Stimulated activated CD8-positive, alpha-beta memory T cell treated with anti-CD3 and anti-CD28 coated beads, Interleukin-15, amount 100 ng/mL, for 4 hours (primary cell): ENCODE data around the gene XRCC1.
A peak's percentile ranks its signal among the peaks of the same experiment; 100 is the strongest.
"Not testable (repeated sequence)": the region's sequence is repeated elsewhere in the genome, so short reads cannot be mapped to it uniquely, and the experiment has no call there.

Source experiments
- DNase-seq, 2 donors: peaks; one replicate each; pipeline ENCODE4 v3.0.0-alpha.2; 2020; ENCODE audit warnings: low read depth in 2 of 2

XRCC1 gene

DNA sequence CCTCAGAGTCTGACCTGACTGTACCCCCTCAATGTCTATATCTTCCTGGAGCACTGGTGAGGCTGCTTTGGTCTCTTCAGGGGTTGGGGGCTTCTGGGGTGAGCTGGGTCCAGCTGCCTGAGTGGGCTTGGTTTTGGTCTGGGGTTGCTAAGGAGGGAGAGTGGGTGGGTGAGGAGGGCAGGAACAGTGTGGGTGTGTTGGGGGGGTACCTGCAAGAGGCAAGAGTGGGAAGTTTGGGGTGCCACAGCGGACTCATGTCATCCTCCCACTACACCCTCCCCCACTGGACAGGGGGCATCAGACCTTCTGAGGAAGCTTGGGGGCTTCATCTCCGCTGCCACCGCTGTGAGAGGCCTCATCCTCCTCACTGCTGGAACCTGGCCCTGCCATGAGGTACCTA, 28.7 kb downstream of the XRCC1 start:
- DNase-seq, result no peak

DNA sequence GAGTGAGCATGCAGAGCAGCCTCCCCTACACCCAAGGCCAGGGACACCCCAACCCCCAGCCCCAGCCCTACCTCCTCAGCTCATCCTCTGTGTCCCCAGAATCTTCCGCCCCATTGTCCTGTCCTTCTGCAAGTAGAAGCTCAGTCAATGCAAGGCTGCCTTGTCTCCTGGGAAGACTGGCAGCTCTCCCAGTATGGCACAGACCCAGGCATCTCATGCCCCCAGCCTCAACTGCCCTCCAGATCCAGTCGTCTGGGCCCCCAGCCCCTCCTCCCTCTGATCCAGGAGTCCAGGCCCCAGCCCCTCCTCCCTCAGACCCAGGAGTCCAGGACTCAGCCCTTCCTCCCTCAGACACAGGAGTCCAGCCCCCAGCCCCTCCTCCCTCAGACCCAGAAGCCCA, 29.3 kb downstream of the XRCC1 start:
- no peak for DNase-seq

DNA sequence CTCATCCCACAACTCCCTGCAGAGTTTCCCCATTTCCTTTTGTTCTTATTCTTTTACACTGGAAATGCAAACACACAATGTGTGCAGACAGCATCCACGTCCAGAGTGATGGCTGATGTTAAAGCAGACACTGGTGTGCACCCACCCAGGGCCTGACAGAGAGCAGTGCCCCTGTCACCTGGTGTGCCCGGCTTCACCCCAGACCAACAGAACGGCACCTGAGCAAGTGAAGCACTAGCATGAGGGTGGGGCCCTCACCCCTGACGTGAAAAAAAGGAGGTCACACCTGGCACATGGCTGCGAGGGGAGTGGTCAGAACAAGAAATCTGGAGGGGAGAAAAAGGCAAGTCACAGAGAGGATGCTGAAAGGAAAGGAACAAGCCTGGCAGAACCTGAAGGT, 30.1 kb downstream of the XRCC1 start:
- DNase-seq, result no peak

DNA sequence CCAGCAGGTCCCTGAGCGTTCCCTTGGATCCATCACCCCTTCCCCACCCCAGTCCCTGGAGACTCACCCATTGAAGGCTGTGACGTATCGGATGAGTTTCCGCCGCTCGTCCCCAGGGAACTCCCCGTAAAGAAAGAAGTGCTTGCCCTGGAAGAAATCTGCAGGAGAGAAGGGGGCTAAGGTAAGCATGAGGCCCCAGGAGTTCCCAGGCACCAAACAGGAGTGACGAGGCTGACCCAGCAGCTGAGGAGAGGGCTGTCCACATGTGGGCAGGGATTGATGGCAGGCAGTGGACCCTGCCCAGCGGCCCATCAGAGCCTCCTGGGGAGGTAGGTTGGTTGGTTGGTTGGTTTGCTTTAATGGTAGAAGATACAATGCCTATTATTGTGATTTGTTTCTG, 31.2 kb downstream of the XRCC1 start:
- DNase-seq, result no peak

DNA sequence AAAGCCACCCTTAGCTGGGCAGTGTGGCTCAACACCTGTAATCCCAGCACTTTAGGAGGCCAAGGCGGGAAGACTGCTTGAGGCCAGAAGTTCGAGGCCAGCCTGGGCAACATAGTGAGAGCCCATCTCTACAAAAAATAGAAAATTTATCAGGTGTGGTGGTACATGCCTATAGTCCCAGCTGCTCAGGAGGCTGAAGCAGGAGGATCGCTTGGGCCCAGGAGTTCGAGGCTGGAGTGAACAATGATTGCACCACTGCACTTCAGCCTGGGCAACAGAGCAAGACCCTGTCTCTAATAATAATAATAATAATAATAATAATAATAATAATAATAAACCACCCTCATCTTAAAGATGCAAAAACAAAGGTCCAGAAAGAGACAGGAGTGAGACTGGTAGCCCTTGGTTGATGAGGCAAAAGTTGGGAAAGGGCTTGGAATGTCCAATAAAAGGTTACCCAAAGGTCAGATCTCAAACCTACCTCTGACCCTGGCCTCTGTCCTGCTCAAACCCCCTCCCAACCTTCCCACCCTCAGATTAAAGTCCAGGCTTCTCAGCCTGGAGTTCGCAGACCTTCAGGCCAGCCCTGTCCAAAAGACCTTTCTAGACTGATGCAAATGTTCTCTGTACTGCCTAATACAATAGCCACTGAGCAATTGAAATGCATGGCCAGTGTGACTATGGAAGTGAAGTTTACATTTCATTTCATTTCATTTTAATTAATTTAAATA, 33.2 kb downstream of the XRCC1 start:
- DNase-seq, result no peak

DNA sequence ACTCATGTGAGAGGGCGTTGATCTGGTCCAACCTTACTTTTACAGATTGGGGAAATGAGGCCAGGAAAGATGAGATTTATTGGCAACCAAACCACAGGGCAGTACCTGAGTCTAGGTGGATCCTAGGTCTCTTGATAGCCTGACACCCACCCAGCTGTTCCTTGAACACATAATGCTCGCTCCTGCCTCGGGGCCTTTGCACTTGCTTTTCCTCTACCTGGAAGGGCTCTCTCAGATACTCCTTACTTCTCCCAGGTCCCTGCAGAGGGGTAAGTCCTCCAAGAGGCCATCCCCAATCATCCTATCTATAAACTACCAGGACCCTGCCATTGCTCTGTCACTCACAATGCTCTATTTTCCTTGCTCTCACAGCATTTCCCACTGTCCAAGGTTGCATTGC, 34.9 kb downstream of the XRCC1 start:
- DNase-seq, result no peak

DNA sequence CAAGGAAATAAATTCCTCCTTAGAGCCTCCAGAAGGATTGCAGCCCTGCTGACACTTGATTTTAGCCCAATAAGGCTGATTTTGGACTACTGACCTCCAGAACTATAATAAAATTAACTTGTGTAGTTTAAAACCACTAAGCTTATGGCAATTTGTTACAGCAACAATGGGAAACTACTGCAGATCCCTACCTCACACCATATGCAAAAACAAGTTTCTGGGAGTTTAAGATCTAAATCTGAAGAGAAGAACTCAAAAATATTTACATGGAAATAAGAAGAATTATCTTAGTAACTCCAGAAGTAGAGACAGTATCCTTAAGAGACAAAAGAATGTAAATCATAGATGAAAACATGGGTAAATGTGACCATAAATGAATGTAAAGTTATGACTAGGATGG, 36.4 kb downstream of the XRCC1 start:
- DNase-seq, result no peak

DNA sequence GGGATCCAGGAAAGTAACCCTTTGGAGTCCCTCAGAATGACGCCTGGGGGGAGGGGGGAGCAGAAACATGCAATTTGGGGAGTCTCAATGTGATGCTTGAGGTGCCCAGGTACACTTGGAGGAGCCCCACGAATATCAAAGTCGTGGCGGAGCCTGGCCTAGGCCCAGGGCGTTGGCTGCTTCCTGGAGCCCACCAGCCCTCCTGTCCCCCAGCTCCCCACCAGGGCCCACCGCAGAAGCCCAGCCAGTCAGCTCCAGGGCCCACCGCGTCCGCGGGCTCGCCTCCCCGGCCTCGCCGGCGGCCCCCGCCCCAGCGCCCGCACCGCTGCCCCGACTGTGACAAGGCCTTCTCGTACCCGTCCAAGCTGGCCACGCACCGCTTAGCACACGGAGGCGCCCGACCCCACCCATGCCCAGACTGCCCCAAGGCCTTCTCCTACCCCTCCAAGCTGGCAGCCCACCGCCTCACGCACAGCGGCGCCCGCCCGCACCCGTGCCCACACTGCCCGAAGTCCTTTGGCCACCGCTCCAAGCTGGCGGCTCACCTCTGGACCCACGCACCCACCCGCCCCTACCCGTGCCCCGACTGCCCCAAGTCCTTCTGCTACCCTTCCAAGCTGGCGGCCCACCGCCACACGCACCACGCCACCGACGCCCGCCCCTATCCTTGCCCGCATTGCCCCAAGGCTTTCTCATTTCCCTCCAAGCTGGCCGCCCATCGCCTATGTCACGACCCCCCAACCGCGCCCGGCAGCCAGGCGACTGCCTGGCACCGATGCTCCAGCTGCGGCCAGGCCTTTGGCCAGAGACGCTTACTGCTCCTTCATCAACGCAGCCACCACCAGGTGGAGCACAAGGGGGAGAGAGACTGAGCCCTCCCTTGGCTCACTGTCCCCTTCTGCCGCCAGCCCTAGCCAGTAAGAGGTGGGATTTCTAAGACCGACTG, 40.2 kb downstream of the XRCC1 start:
- no peak for DNase-seq

DNA sequence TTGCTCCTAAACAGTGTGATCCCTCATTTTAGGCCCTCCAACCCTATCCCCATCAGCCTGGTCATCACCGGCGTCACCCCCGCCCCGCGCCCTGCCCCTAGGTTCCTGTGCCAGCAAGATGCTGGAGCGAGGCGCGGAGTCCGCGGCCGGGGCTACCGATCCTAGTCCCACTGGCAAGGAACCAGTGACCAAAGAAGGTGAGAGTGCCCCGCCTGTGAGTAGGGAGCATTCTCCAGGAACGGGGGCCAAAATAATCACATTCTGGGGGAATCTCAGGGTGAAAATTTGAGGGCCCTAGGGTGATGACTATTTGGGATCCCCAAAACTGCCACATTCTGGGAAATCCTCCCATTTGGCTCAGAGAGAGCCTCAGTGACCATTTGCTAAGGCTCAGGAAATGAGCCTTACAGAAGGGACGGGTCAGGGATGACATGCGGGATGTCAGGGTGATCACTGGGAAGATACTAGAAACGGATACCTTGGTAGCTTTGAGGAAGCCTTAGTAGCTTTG, 41.0 kb downstream of the XRCC1 start:
- no peak for DNase-seq

DNA sequence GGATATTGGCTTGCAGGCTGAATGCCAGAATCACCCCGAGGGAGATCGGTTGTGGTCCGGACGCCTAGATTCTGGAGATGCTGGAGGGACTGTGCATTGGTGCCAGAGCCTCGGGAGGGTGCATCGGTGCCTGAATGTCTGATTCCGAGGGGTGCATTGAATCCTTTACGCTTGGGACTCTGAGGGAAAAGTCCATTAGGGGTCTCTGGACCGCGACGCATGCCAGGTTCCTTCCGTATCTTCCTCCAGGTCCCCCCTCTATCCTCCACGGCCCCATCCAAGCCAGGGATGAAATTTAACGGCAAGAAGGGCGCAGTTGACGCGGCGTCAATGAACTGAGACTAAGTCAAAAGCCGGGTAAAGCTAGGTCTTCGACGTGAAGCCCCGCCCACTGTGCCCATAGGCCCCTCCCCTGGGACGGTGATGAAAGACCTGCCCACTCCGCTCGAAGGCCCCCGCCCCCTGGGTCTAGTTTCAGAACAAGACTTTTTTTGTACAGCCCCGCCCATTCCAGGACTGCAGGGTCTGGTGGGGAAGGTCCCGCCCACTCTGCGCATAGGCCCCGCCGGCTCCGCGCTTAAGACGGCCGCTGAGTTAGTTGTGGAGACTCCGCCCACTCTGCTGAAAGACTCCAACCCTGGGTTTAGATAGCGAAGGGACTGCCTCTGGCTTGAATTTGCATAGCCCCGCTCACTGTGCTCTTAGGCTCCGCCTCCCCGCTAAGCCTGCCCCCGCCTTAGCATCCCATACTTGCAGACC, 41.6 kb downstream of the XRCC1 start:
- DNase-seq, result peak; percentile 80 to 90

DNA sequence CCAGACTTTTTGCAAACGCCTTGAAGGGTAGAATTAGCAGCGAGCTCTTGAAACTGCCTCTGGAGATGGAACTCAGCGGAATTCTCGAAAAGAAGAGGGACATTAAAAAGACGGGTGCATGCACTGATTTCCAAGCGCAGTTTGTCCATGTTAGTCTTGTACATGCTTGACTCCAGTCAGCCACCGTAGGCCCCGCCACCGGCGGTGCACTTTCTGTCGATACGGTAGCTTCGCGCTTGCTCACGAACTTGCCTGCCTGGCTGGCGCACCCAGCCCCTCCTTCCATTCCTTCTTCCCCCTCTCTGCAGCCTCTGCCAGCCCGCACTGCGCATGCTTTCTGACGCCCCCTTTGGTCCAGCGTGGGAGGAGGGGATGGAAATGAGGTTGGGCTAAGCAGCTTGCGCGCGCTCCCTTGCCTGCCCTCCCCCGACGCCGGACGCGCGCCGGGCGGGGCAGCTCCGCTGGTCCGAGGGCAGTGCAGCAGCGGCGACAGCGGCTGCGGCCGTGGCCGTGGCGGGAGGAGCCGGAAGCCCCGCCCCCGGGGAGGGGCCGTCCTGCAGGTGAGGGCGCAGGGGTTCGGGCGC, 42.3 kb downstream of the XRCC1 start, which contains the start of gene ZNF575:
Gene ZNF575 (plus strand): TSS at position 227 of the 584 bp plus-strand sequence. CDS start 1,235 bp downstream, outside the sequence.
- DNase-seq, result peak; percentile 75 to 82

DNA sequence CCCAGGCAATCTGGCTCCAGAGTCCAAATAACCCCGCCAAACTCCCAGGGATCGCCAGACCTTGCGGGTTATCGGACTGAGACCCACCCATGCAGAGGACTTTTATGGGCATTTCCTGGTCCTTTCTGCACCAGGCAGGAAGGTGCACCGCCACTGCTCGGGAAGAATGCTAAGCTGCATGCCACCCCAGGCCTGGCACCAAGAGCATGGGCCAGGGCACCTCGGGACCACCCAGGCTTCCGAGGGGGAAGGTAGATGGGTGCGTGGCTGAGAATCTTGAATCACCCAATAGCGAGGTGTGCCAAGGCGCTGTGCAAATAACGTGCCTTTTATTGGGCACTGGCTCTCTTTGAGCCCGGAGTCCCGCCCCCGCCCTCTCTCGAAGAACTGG, 42.8 kb downstream of the XRCC1 start:
- DNase-seq, result no peak

DNA sequence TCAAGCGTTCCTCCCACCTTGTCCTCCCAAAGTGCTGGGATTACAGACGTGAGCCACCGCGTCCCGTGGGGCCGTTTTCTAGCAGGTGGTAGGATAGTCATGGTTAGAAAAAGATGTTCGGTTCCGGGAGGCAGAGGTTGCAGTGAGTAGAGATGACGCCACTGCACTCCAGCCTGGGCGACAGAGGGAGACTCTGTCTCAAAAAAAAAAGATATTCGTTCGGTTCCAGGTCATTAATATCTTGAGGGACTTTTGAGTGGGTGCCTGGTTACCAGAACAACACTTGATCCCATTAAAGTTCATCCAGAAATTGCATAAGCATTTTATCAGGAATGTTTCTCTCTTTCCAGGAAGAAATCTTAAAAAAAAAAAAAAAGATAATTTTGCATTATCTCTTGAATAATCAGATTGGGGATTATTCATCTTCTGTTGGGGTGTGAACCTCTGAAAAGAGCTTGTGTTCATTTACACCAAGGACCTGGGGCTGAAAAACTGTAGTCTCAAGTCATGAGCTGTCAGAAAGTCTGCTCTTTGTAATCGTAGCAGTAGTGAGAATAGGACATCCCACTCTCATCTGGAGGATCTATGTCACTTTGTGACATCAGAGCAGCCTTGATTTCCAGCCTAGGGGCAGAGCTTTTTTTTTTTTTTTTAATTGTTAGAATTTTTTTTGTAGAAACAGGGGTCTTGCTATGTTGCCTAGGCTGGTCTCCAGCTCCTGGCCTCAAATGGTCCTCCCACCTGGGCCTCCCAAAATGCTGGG, 47.3 kb downstream of the XRCC1 start:
- no peak for DNase-seq

DNA sequence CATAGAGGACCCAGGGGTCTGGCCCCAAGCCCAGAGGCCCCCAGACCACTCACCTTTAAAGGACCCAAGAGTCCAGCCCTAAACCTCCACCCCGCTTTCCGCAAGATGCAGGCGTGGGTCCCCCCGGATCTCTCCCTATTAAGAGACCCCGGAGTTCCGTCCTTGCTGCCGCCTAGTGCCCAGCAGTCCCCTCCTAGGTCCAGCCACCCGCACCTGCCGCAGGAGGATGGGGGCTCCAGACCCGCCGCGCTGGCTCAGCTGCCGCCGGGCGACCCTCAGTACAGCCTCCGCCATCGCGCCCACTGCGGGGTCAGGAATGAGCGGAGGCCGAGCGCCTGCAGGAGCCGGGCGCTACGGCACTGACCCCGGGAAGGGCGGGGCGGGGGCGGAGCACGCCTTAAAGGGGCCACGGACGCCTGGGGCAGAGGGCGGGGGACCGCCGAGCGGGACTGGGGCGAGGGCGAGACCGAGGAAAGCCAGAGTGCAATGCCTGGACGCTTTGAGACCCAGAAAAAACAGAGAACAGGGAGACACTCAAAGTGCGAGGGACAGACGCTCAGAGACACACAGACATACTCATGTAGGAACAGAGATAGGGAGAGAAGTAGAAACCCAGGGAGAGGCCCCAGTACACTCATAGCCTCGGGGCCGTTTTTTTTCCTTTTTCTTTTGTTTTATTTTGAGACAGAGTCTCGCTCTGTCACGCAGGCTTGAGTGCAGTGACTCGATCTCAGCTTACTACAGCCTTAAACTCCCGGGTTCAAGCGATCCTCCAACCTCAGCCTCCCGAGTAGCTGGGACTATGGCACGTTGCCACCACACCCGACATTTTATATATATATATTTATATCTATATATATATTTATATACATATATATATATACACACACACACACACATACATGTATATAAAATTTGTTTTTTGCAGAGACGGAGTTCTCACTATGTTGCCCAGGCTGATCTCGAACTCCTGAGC, 48.2 kb downstream of the XRCC1 start, which contains the start of gene ETHE1:
Gene ETHE1 (minus strand): TSS at position 318 of the 976 bp plus-strand sequence. CDS start 24 bp downstream, at position 294.
- peak; percentile 44 to 53 for DNase-seq

DNA sequence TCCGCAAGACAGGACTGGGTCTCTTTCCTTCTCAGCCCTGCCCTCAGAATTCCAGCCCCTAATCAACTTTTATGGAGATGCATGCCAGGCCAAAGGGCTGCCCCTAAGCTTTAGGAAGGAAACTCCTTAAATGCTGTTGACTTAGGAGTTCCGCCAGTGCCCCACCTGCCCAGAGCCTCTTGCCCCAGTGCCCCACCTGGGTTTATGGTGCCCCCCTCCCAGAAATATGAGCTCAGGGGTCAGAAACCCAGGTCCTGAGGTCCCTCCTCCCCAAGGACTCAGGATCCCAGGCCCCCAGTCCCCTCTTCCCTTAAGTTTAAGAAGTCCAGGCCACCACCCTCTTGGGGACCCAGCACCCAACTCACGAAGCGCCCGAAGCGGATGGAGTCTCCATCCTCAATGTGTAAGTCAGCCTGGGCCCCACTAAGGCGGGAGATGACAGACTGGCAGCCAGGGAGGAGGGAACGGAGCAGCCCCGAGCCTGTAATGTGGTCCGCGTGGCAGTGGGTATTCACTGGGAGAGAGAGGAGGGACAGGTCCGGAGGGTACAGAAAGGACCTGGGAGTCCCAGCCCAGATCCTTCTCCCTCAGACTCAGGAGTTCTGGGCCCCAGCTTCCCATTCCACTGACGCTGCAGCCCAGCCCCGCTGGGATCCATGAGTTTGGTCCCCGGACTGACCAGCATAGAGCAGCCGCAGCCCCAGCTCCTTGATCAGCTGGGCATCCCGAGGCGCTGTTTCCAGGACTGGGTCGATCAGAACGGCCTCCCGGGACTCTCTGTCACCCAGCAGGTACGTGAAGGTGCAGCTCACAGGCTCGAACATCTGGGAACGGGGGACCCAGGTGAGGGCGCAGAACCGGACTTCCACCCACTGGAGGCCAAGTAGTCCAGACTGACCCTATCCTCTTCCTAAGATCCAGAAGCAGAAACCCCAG, 49.2 kb downstream of the XRCC1 start:
- no peak for DNase-seq

DNA sequence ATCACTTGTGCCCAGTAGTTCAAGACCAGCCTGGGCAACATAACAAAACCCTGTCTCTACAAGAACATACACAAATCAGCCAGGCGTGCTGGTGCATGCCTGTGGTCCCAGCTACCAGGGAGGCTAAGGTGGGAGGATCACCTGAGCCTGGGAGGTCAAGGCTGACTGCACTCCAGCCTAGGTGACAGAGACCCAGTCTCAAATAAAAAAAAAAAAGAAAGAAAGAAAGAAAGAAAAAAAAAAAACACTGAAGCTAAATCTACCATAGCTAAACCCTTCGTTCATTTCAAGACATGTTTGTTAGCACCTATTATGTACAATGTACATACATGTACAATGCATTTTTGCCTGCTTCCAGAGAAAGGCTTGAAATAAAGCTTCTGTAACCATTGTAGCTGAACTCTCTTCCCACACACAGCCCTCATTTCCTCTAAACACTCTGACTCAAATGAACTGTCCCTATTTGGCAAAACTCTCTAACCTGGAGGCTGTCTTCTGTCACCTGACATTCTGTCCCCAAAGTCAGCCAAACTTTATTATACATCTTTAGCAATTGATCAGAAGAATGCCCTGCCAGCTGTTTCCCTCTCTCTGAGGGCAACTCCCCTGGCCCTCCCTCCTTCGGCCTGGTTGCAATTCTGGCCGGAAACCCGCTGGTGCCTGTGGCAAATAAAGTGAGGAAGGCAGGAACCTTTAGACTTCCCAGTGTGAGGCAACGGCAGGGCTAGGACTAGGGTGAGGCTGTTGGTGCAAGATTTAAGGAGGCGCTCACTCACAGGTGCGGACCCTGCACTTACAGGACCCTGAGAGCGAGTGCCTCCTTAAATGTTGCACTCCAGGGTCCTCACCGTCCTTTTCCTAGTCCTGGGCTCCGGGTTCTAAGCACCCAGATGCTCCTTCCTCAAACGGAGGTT, 50.1 kb downstream of the XRCC1 start:
- DNase-seq, result no peak

DNA sequence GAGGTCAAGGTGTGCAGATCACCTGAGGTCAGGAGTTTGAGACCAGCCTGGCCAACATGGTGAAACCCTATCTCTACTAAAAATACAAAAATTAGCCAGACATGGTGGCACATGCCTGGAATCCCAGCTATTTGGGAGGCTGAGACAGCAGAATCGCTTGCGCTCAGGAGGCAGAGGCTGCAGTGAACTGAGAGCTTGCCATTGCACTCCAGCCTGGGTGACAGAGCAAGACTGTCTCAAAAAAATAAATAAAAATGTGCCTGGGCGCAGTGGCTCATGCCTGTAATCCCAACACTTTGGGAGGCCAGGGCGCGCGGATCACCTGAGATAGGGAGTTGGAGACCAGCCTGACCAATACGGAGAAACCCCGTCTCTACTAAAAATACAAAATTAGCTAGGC, 51.6 kb downstream of the XRCC1 start:
- DNase-seq, result not testable (repeated sequence)
